IMR-90 (cell line): ENCODE data around the gene DPRX. TPM values are rescaled to one million over a fixed set of nuclear protein-coding genes. Genes with fewer than 3 reads are reported as not detected.

ENCODE experiments used
- ATAC-seq: fragments of 200-7000 bp; cut with Tn5 transposase; 2 replicates; pipeline ENCODE4 v1.9.1; 2020; ENCODE audit warnings: low read depth, mild to moderate bottlenecking, moderate library complexity
- BruUV-seq: library from RNA; stranded (reverse); fragments of 400-500 nt; replicated peaks from 2 replicates; lab custom pipeline; 2021; lab: Mats Ljungman, UMichigan
- CTCF ChIA-PET: fragments of 300-600 bp; formaldehyde crosslinking; extraction: SDS; loops from one replicate; lab custom pipeline; 2021; ENCODE audit warnings: antibody characterized with exemption; lab: Yijun Ruan, JAX
- POLR2A ChIA-PET: fragments of 300-600 bp; sonication (Branson Sonifier 250); formaldehyde crosslinking; loops from one replicate; lab custom pipeline; 2022; ENCODE audit warnings: antibody characterized with exemption; ENCODE audit not compliant: unreplicated experiment; lab: Charles Lee
- DNase-seq: peaks from one replicate; pipeline ENCODE4 v3.0.0; 2013
- H2AFZ ChIP-seq: replicated peaks from 2 replicates; pipeline ENCODE3; 2013; ENCODE audit warnings: low read length, mild to moderate bottlenecking; ENCODE audit not compliant: poor library complexity
- H2AK5ac ChIP-seq: 2 replicates; pipeline ENCODE4 v1.6.1; 2013; ENCODE audit warnings: low read depth, low read length, inconsistent platforms
- H2AK9ac ChIP-seq: replicated peaks from 2 replicates; pipeline ENCODE3; 2013; ENCODE audit warnings: mild to moderate bottlenecking, low read depth, low read length, moderate library complexity; ENCODE audit not compliant: poor library complexity
- H2BK120ac ChIP-seq: 2 replicates; pipeline ENCODE4 v1.6.1; 2013; ENCODE audit warnings: low read depth, low read length, inconsistent platforms
- H2BK15ac ChIP-seq: 3 replicates; pipeline ENCODE4 v1.6.1; 2013; ENCODE audit warnings: low read depth, low read length, inconsistent platforms
- H2BK20ac ChIP-seq: 2 replicates; pipeline ENCODE4 v1.6.1; 2013; ENCODE audit warnings: low read depth, mild to moderate bottlenecking, inconsistent platforms, low read length, moderate library complexity
- H2BK5ac ChIP-seq: 2 replicates; pipeline ENCODE4 v1.6.1; 2013; ENCODE audit warnings: mild to moderate bottlenecking, low read depth, low read length, inconsistent platforms; ENCODE audit not compliant: poor library complexity, severe bottlenecking
- H3K14ac ChIP-seq: replicated peaks from 2 replicates; pipeline ENCODE4 v1.6.1; 2013; ENCODE audit warnings: low read depth, low read length, inconsistent platforms
- H3K18ac ChIP-seq: 2 replicates; pipeline ENCODE4 v1.6.1; 2013; ENCODE audit warnings: low read depth, low read length, control low read depth
- H3K23ac ChIP-seq: 2 replicates; pipeline ENCODE4 v1.6.1; 2013; ENCODE audit warnings: low read depth, low read length, inconsistent platforms
- H3K27ac ChIP-seq: 2 replicates; pipeline ENCODE4 v1.5.1; 2013; ENCODE audit warnings: mild to moderate bottlenecking, control low read depth, low read length; ENCODE audit not compliant: insufficient read depth
- H3K27me3 ChIP-seq: 2 replicates; pipeline ENCODE4 v1.6.1; 2013; ENCODE audit warnings: low read length; ENCODE audit not compliant: control insufficient read depth, insufficient read depth
- H3K36me3 ChIP-seq: 2 replicates; pipeline ENCODE4 v1.6.1; 2013; ENCODE audit warnings: low read length, mixed read lengths; ENCODE audit not compliant: control insufficient read depth, insufficient read depth
- H3K4ac ChIP-seq: 2 replicates; pipeline ENCODE4 v1.6.1; 2013; ENCODE audit warnings: low read depth, low read length, inconsistent platforms
- H3K4me1 ChIP-seq: 2 replicates; pipeline ENCODE4 v1.6.1; 2013; ENCODE audit warnings: low read length, mixed read lengths; ENCODE audit not compliant: control insufficient read depth, insufficient read depth
- H3K4me2 ChIP-seq: 2 replicates; pipeline ENCODE4 v1.6.1; 2013; ENCODE audit warnings: low read depth, mild to moderate bottlenecking, control low read depth, low read length, moderate library complexity
- H3K4me3 ChIP-seq: 2 replicates; pipeline ENCODE4 v1.5.1; 2013; ENCODE audit warnings: low read depth, mild to moderate bottlenecking, control low read depth, low read length, moderate library complexity; ENCODE audit not compliant: insufficient read depth
- H3K56ac ChIP-seq: 2 replicates; pipeline ENCODE4 v1.6.1; 2013; ENCODE audit warnings: low read length, inconsistent platforms; ENCODE audit not compliant: insufficient read depth; ENCODE audit errors: extremely low read depth
- H3K79me1 ChIP-seq, 2 experiments: 2 replicates each; pipeline ENCODE4 v1.6.1; 2013; ENCODE audit warnings: low read length in 2 of 2, inconsistent platforms in 1 of 2, low read depth in 1 of 2
- H3K9ac ChIP-seq: 2 replicates; pipeline ENCODE4 v1.6.1; 2013; ENCODE audit warnings: low read depth, low read length, control low read depth
- H3K9me1 ChIP-seq: 2 replicates; pipeline ENCODE4 v1.6.1; 2013; ENCODE audit warnings: low read length, inconsistent platforms; ENCODE audit not compliant: insufficient read depth
- H3K9me3 ChIP-seq: 2 replicates; pipeline ENCODE4 v1.6.1; 2013; ENCODE audit warnings: low read length; ENCODE audit not compliant: control insufficient read depth, insufficient read depth
- H4K20me1 ChIP-seq: 2 replicates; pipeline ENCODE4 v1.6.1; 2013; ENCODE audit warnings: low read length, inconsistent platforms; ENCODE audit not compliant: insufficient read depth
- H4K5ac ChIP-seq: 2 replicates; pipeline ENCODE4 v1.6.1; 2013; ENCODE audit warnings: mild to moderate bottlenecking, low read depth, low read length, control low read depth
- H4K8ac ChIP-seq, 2 experiments: 2 replicates each; pipeline ENCODE4 v1.6.1; 2013; ENCODE audit warnings: low read depth in 2 of 2, low read length in 2 of 2, control low read depth in 1 of 2, inconsistent platforms in 1 of 2
- H4K91ac ChIP-seq: 2 replicates; pipeline ENCODE4 v1.6.1; 2013; ENCODE audit warnings: low read depth, low read length, inconsistent platforms; ENCODE audit not compliant: insufficient read depth
- BHLHE40 ChIP-seq: fragments of 150-350 bp; IDR thresholded peaks from 2 replicates; pipeline ENCODE4 v1.6.1; 2016; ENCODE audit warnings: mild to moderate bottlenecking, low read depth, low read length
- CEBPB ChIP-seq: IDR thresholded peaks from 2 replicates; pipeline ENCODE4 v1.6.1; 2012; ENCODE audit warnings: low read depth, low read length, improper control_type of control experiment
- CHD1 ChIP-seq: IDR thresholded peaks from 2 replicates; pipeline ENCODE4 v1.6.1; 2012; ENCODE audit warnings: low read depth, low read length, improper control_type of control experiment
- ELK1 ChIP-seq: fragments of 150-350 bp; IDR thresholded peaks from 2 replicates; pipeline ENCODE4 v1.6.1; 2016; ENCODE audit warnings: low read depth, mild to moderate bottlenecking, low read length, moderate library complexity, borderline replicate concordance
- FOS ChIP-seq: fragments of 150-350 bp; IDR thresholded peaks from 2 replicates; pipeline ENCODE4 v1.6.1; 2016; ENCODE audit warnings: low read depth, low read length
- MAFK ChIP-seq: IDR thresholded peaks from 2 replicates; pipeline ENCODE4 v1.6.1; 2012; ENCODE audit warnings: low read depth, low read length, improper control_type of control experiment
- MAZ ChIP-seq: IDR thresholded peaks from 2 replicates; pipeline ENCODE4 v1.6.1; 2012; ENCODE audit warnings: low read depth, mild to moderate bottlenecking, low read length, improper control_type of control experiment, moderate library complexity, borderline replicate concordance
- MXI1 ChIP-seq: IDR thresholded peaks from 2 replicates; pipeline ENCODE4 v1.6.1; 2012; ENCODE audit warnings: low read depth, mild to moderate bottlenecking, low read length, moderate library complexity, borderline replicate concordance
- NFE2L2 ChIP-seq: fragments of 150-350 bp; IDR thresholded peaks from 2 replicates; pipeline ENCODE4 v1.6.1; 2016; ENCODE audit warnings: low read depth, mild to moderate bottlenecking, low read length
- POLR2A ChIP-seq: IDR thresholded peaks from 2 replicates; pipeline ENCODE4 v1.6.1; 2012; ENCODE audit warnings: mild to moderate bottlenecking, low read depth, low read length
- RAD21 ChIP-seq: IDR thresholded peaks from 2 replicates; pipeline ENCODE4 v1.6.1; 2012; ENCODE audit warnings: low read length, improper control_type of control experiment
- RCOR1 ChIP-seq: IDR thresholded peaks from 2 replicates; pipeline ENCODE4 v1.6.1; 2012; ENCODE audit warnings: mild to moderate bottlenecking, low read length, improper control_type of control experiment; ENCODE audit not compliant: insufficient replicate concordance
- SMC3 ChIP-seq: fragments of 150-350 bp; IDR thresholded peaks from 2 replicates; pipeline ENCODE4 v1.6.1; 2016; ENCODE audit warnings: low read depth, mild to moderate bottlenecking, antibody characterized with exemption, low read length, moderate library complexity
- USF2 ChIP-seq: fragments of 150-350 bp; IDR thresholded peaks from 2 replicates; pipeline ENCODE4 v1.6.1; 2017; ENCODE audit warnings: mild to moderate bottlenecking, antibody characterized with exemption, low read length, low read depth
- WGBS, 2 experiments: methylation state at CpG; one replicate each; pipeline versions ENCODE4 v1.1.5 to v1.1.7; 2013; ENCODE audit warnings: missing lambda C conversion rate in 2 of 2; ENCODE audit not compliant: insufficient read length in 1 of 2; ENCODE audit errors: extremely low coverage in 2 of 2; 5-methylcytosine and 5-hydroxymethylcytosine counted together
- dilution Hi-C: fragments of 300-500 bp; cut with HindIII; formaldehyde crosslinking; loops from one replicate; pipeline ENCODE4 v1.14.3; 2018; ENCODE audit warnings: low sequenced_read_pairs; ENCODE audit not compliant: unreplicated experiment
- in situ Hi-C: fragments of 300-500 bp; cut with MboI; formaldehyde crosslinking; loops from 3 replicates; pipeline ENCODE4 v1.14.3; 2019; ENCODE audit warnings: low sequenced_read_pairs, inconsistent platforms, mixed read lengths
- intact Hi-C: fragments of 100-400 bp; cut with micrococcal nuclease; formaldehyde crosslinking; loops from 2 replicates; pipeline ENCODE4 v1.10.0; 2022
- polyA plus RNA-seq, 3 experiments: library from polyadenylated mRNA; depleted of rRNA; stranded (reverse); fragments of >200 nt; gene quantifications; 2 replicates each; pipeline ENCODE4 v1.2.3, GENCODE V29; 2012; ENCODE audit warnings: low replicate concordance in 1 of 3
- total RNA-seq: library from RNA; depleted of rRNA; stranded (reverse); fragments of >200 nt; gene quantifications from 2 replicates; pipeline ENCODE4 v1.2.3, GENCODE V29; 2012
- TF ChIP-seq, protein P1 (sequence below): conservative IDR thresholded peaks from 2 replicates; pipeline ENCODE4 v1.5.1; 2012; ENCODE audit warnings: mild to moderate bottlenecking, low read depth, low read length, improper control_type of control experiment

The DPRX gene
- total and polyA plus RNA-seq, 2 of the 4 experiments (the other 2 are of a cell fraction) = not detected

- no peak overlapping the region for H3K4ac ChIP-seq
- no peak overlapping the region for H2BK5ac ChIP-seq
- H3K36me3 ChIP-seq = no peaks in the 10 kb centered on the region
- no peak overlapping the region for H3K9ac ChIP-seq
- no peak overlapping the region for H3K14ac ChIP-seq
- no peak overlapping the region for H3K27ac ChIP-seq
- no peak overlapping the region for H3K23ac ChIP-seq
- H3K4me3 ChIP-seq = no peak overlapping the region
- H2AK5ac ChIP-seq = no peak overlapping the region
- in situ Hi-C loops = no loop called here
- no peak overlapping the region for H3K56ac ChIP-seq
- dilution Hi-C loops = no loop called here
- H2BK15ac ChIP-seq = no peak overlapping the region
- H3K4me1 ChIP-seq = no peaks in the 10 kb centered on the region
- no peak overlapping the region for H3K4me2 ChIP-seq
- H3K9me1 ChIP-seq = no peaks in the 10 kb centered on the region
- peaks cover 32% of the 10 kb centered on the region for H3K9me3 ChIP-seq
- no peak for TF ChIP-seq POLR2A
- TF ChIP-seq MAFK = no peak
- TF ChIP-seq NFE2L2 = no peak
- no peak for TF ChIP-seq RAD21
- no peak for TF ChIP-seq MXI1
- TF ChIP-seq USF2 = no peak
- no peak for TF ChIP-seq CHD1
- TF ChIP-seq MAZ = no peak
- no peak for TF ChIP-seq CEBPB
- no peak for TF ChIP-seq RCOR1
- TF ChIP-seq FOS = no peak
- TF ChIP-seq ELK1 = no peak
- TF ChIP-seq SMC3 = no peak
- TF ChIP-seq BHLHE40 = no peak
- TF ChIP-seq, protein P1, sequence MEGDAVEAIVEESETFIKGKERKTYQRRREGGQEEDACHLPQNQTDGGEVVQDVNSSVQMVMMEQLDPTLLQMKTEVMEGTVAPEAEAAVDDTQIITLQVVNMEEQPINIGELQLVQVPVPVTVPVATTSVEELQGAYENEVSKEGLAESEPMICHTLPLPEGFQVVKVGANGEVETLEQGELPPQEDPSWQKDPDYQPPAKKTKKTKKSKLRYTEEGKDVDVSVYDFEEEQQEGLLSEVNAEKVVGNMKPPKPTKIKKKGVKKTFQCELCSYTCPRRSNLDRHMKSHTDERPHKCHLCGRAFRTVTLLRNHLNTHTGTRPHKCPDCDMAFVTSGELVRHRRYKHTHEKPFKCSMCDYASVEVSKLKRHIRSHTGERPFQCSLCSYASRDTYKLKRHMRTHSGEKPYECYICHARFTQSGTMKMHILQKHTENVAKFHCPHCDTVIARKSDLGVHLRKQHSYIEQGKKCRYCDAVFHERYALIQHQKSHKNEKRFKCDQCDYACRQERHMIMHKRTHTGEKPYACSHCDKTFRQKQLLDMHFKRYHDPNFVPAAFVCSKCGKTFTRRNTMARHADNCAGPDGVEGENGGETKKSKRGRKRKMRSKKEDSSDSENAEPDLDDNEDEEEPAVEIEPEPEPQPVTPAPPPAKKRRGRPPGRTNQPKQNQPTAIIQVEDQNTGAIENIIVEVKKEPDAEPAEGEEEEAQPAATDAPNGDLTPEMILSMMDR = no peak
- intact Hi-C loops = no loop called here
- ChIA-PET CTCF (no interaction called here), POLR2A (no interaction called here)
- no peaks in the 10 kb centered on the region for H3K27me3 ChIP-seq
- WGBS, 2 experiments = 0% methylated on average over 6 of the region's 8 CpGs; no CpG with 5 or more reads in 1 of the 2 experiments
- H2BK20ac ChIP-seq = no peak overlapping the region
- BruUV-seq = no TSS peak
- no peak overlapping the region for H2AFZ ChIP-seq
- DNase-seq = no peak
- H4K8ac ChIP-seq = no peak overlapping the region
- ATAC-seq = no peak
- no peak overlapping the region for H4K5ac ChIP-seq
- H2AK9ac ChIP-seq = no peak overlapping the region
- no peaks in the 10 kb centered on the region for H4K20me1 ChIP-seq
- H2BK120ac ChIP-seq = no peak overlapping the region
- no peaks in the 10 kb centered on the region for H3K79me1 ChIP-seq
- H3K18ac ChIP-seq = no peak overlapping the region
- no peak overlapping the region for H4K91ac ChIP-seq
Observed at GRCh38 chr19:53642381-53643099, 10.7 kb downstream of the DPRX start.
